ENCODE data around the gene RHOV.
"Not testable (repeated sequence)": the region's sequence is repeated elsewhere in the genome, so short reads cannot be mapped to it uniquely, and the experiment has no call there.

RHOV gene

GRCh38 chr15:40871749-40872617 lies 2.1 kb downstream of the RHOV start:
- DNase-seq: peak in 1 of 2 experiments; percentile 45

- no peak for DNase-seq
Observed at GRCh38 chr15:40870716-40871115, 3.3 kb downstream of the RHOV start.

- DNase-seq: no peak
Observed at GRCh38 chr15:40869686-40870085, 4.3 kb downstream of the RHOV start.

GRCh38 chr15:40867199-40867598 lies 6.8 kb downstream of the RHOV start:
- no peak for DNase-seq

- no peak for DNase-seq
Observed at GRCh38 chr15:40863660-40864270, 10.3 kb downstream of the RHOV start.

- DNase-seq: not testable (repeated sequence)
Observed at GRCh38 chr15:40861147-40861546, 12.9 kb downstream of the RHOV start.

GRCh38 chr15:40859206-40859851 lies 14.7 kb downstream of the RHOV start:
- DNase-seq: peak; percentile 90 to 91

GRCh38 chr15:40858706-40859105 lies 15.3 kb downstream of the RHOV start:
- no peak for DNase-seq

GRCh38 chr15:40857601-40858341 lies 16.3 kb downstream of the RHOV start:
- DNase-seq: peak; percentile 91 to 94

GRCh38 chr15:40856746-40857145 lies 17.3 kb downstream of the RHOV start:
- DNase-seq: no peak

- no peak for DNase-seq
Observed at GRCh38 chr15:40855706-40856234, 18.3 kb downstream of the RHOV start.

GRCh38 chr15:40854161-40854560 lies 19.9 kb downstream of the RHOV start:
- no peak for DNase-seq

- no peak for DNase-seq
Observed at GRCh38 chr15:40853241-40853890, 20.7 kb downstream of the RHOV start.

GRCh38 chr15:40852529-40852928 lies 21.5 kb downstream of the RHOV start:
- DNase-seq: no peak

GRCh38 chr15:40850576-40851112 lies 23.4 kb downstream of the RHOV start:
- no peak for DNase-seq

GRCh38 chr15:40847223-40847961 lies 26.6 kb downstream of the RHOV start:
- DNase-seq: no peak

GRCh38 chr15:40846841-40847222 lies 27.2 kb downstream of the RHOV start:
- DNase-seq: no peak

- no peak for DNase-seq
Observed at GRCh38 chr15:40845511-40846284, 28.3 kb downstream of the RHOV start.

GRCh38 chr15:40845036-40845435 lies 29.0 kb downstream of the RHOV start:
- no peak for DNase-seq

GRCh38 chr15:40844696-40845030 lies 29.4 kb downstream of the RHOV start:
- DNase-seq: peak; percentile 56 to 67
